ENCODE results near the gene UNC13C. TPM values are rescaled to one million over a fixed set of nuclear protein-coding genes. Genes with fewer than 3 reads are reported as not detected.

Gene UNC13C
- total and polyA plus RNA-seq, 10 of the 15 experiments (the other 5 are each of a cell fraction or from before 2014, with no cell fraction given) = 9.9 to 81.3 (median 25.0) TPM

DNA sequence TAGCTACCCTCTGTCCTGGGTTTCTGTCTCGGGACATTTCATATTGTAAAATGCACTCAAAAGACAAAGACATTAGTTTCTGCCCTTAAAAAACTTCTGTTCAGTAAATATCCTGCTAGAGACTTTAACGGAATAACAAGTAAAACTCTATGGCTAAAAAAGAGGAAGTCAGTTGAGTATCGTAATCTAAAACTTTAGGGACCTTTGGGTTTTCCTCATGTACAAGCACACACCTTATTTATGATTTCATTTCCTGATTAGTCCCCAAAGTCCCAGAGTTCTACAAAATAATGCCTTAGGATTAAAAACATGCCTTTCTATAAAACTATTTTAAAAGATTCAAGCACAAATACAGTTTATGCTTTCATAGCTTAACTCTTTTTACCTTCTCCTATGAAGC, 585.9 kb downstream of the UNC13C start:
- CTCF ChIA-PET = interaction anchor here (0.9 kb wide), 1 partner anchor 43 kb away, joined by 3 read pairs; no protein-coding TSS in a partner anchor
- Histone ChIP-seq H3K79me2 (ENCODE audit: control insufficient read depth, insufficient read depth, low read length) (no peaks in the 10 kb centered on the region), H3K36me3 (ENCODE audit: control insufficient read depth in 2 of 2, insufficient read depth in 2 of 2, low read length in 1 of 2) (no peaks in the 10 kb centered on the region), H3K27me3 (replicated peaks in 1 of 2; ENCODE audit: control insufficient read depth in 2 of 2, insufficient read depth in 2 of 2, low read length in 1 of 2) (no peaks in the 10 kb centered on the region), H3K9ac (ENCODE audit: control insufficient read depth, insufficient read depth, low read length) (no peak overlapping the region), H3K9me3 (replicated peaks; ENCODE audit: control insufficient read depth, insufficient read depth, low read length) (no peaks in the 10 kb centered on the region), H3K4me3 (no peak overlapping the region), H4K20me1 (ENCODE audit: control insufficient read depth, insufficient read depth) (no peaks in the 10 kb centered on the region), H3K4me1 (ENCODE audit: control insufficient read depth, insufficient read depth, low read length) (no peaks in the 10 kb centered on the region), H2AFZ (ENCODE audit: control insufficient read depth, low read depth, low read length) (peak overlapping the region; percentile 12), H3K4me2 (ENCODE audit: control insufficient read depth, insufficient read depth) (no peak overlapping the region), H3K27ac (ENCODE audit: control insufficient read depth, insufficient read depth) (no peak overlapping the region)
- POLR2A ChIA-PET = interaction anchor here (1.7 kb wide), 1 partner anchor 19 kb away, joined by 3 read pairs; no protein-coding TSS in a partner anchor
- peak in 1 of 2 experiments; percentile 48; a peak in 2 of 4 replicates for TF ChIP-seq IKZF2 (IDR thresholded peaks at IDR 0.05)
- no peak for TF ChIP-seq CBX5 (IDR thresholded peaks at IDR 0.05; ENCODE audit: low read depth)
- no peak for TF ChIP-seq CHD4 (IDR thresholded peaks at IDR 0.05)
- TF ChIP-seq GATAD2B (conservative IDR thresholded peaks at IDR 0.05; ENCODE audit: low read depth) = no peak
- 0 out of 2 replicates have a peak, but pooled peaks have one; percentile 27 for TF ChIP-seq RELB (IDR thresholded peaks at IDR 0.05; ENCODE audit: low read depth)
- no peak for TF ChIP-seq TARDBP (IDR thresholded peaks at IDR 0.05; ENCODE audit: borderline replicate concordance)
- peak; percentile 96 for TF ChIP-seq SPI1 (IDR thresholded peaks at IDR 0.05; ENCODE audit: borderline replicate concordance, insufficient read depth, low read depth, low read length)
- TF ChIP-seq, protein P1, sequence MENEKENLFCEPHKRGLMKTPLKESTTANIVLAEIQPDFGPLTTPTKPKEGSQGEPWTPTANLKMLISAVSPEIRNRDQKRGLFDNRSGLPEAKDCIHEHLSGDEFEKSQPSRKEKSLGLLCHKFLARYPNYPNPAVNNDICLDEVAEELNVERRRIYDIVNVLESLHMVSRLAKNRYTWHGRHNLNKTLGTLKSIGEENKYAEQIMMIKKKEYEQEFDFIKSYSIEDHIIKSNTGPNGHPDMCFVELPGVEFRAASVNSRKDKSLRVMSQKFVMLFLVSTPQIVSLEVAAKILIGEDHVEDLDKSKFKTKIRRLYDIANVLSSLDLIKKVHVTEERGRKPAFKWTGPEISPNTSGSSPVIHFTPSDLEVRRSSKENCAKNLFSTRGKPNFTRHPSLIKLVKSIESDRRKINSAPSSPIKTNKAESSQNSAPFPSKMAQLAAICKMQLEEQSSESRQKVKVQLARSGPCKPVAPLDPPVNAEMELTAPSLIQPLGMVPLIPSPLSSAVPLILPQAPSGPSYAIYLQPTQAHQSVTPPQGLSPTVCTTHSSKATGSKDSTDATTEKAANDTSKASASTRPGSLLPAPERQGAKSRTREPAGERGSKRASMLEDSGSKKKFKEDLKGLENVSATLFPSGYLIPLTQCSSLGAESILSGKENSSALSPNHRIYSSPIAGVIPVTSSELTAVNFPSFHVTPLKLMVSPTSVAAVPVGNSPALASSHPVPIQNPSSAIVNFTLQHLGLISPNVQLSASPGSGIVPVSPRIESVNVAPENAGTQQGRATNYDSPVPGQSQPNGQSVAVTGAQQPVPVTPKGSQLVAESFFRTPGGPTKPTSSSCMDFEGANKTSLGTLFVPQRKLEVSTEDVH (IDR thresholded peaks at IDR 0.05; ENCODE audit: low read depth, partially characterized antibody) = no peak
- no peak for TF ChIP-seq CEBPB (IDR thresholded peaks at IDR 0.05; ENCODE audit: borderline replicate concordance in 1 of 2, low read depth in 2 of 2, low read length in 2 of 2)
- TF ChIP-seq SMAD5 (IDR thresholded peaks at IDR 0.05; ENCODE audit: low read depth) = no peak
- peak; percentile 25; the same call in 1 of the 2 replicates for TF ChIP-seq ATF7 (IDR thresholded peaks at IDR 0.05; ENCODE audit: low read depth)
- TF ChIP-seq EP300 (IDR thresholded peaks at IDR 0.05; ENCODE audit: borderline replicate concordance in 1 of 2, control insufficient read depth in 1 of 2, low read depth in 2 of 2, low read length in 2 of 2) = 0 out of 4 replicates have a peak, but pooled peaks of 1 of the 2 experiments have one; percentile 18
- TF ChIP-seq IRF5 (IDR thresholded peaks at IDR 0.05; ENCODE audit: borderline replicate concordance) = no peak
- TF ChIP-seq IKZF1 (conservative IDR thresholded peaks at IDR 0.05) = 0 out of 2 replicates have a peak, but pooled peaks have one; percentile 23
- TF ChIP-seq TCF12 (IDR thresholded peaks at IDR 0.05; ENCODE audit: low read depth, low read length) = no peak
- DNase-seq (ENCODE audit: low read depth, low spot score) = no peak
- in situ Hi-C loops (cut with MboI) = no loop called here
- BruUV-seq (replicated peaks) = no TSS peak
- intact Hi-C loops (cut with micrococcal nuclease; ENCODE audit: unreplicated experiment) = no loop called here
- no peak for FAIRE-seq
- 34% methylated on average over 3 of the region's 3 CpGs for WGBS (ENCODE audit: insufficient coverage, insufficient replicate concordance, low lambda C conversion rate, missing lambda C conversion rate)
- RAD21 ChIA-PET (ENCODE audit: unreplicated experiment) = interaction anchor here (1.1 to 1.4 kb wide), 2 partner anchors 12 to 45 kb away, joined by 3 to 6 read pairs; no protein-coding TSS in a partner anchor
- ATAC-seq = peak; percentile 71
- SMC1A ChIA-PET (ENCODE audit: uncharacterized antibody, unreplicated experiment) = interaction anchor here (0.6 to 3.0 kb wide), 5 partner anchors 12 to 267 kb away, joined by 3 to 12 read pairs (median 4); no protein-coding TSS in a partner anchor

All from GM12878 (cell line).